Measurements from ENCODE around the gene RND1.

DNA sequence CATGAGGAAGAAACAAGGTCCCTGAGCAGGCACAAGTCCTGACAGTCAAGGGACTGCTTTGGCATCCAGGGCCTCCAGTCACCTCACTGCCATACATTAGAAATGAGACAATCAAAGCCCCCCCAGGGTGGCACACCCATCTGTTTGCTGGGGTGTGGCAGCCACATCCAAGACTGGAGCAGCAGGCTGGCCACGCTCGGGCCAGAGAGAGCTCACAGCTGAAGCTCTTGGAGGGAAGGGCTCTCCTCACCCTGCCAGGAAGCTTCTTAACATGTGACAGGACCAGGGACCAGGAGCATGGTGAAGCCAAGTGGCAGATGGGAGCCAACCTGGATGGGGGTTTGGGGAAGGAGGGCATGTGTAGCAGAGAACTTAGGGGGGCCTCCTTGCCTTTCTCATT is 37.4 kb downstream of the RND1 start:
- TF ChIP-seq POLR2A (IDR thresholded peaks at IDR 0.05; ENCODE audit: control extremely low read depth in 1 of 2, low read depth in 2 of 2, low read length in 2 of 2) = no peak
- no peak for TF ChIP-seq TEAD4 (IDR thresholded peaks at IDR 0.05; ENCODE audit: low read depth, low read length)
- TF ChIP-seq, protein P1, sequence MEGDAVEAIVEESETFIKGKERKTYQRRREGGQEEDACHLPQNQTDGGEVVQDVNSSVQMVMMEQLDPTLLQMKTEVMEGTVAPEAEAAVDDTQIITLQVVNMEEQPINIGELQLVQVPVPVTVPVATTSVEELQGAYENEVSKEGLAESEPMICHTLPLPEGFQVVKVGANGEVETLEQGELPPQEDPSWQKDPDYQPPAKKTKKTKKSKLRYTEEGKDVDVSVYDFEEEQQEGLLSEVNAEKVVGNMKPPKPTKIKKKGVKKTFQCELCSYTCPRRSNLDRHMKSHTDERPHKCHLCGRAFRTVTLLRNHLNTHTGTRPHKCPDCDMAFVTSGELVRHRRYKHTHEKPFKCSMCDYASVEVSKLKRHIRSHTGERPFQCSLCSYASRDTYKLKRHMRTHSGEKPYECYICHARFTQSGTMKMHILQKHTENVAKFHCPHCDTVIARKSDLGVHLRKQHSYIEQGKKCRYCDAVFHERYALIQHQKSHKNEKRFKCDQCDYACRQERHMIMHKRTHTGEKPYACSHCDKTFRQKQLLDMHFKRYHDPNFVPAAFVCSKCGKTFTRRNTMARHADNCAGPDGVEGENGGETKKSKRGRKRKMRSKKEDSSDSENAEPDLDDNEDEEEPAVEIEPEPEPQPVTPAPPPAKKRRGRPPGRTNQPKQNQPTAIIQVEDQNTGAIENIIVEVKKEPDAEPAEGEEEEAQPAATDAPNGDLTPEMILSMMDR (IDR thresholded peaks at IDR 0.05; ENCODE audit: control extremely low read depth in 1 of 3, insufficient read depth in 1 of 3, low read depth in 1 of 3, low read length in 3 of 3) = no peak
- TF ChIP-seq KDM4A (IDR thresholded peaks at IDR 0.05; ENCODE audit: low read depth, low read length, severe bottlenecking) = no peak
- no peak for TF ChIP-seq BACH1 (IDR thresholded peaks at IDR 0.05; ENCODE audit: low read length)
- TF ChIP-seq RAD21 (IDR thresholded peaks at IDR 0.05 in 1 of 2, conservative IDR thresholded peaks at IDR 0.05 in 1 of 2; ENCODE audit: low read depth in 2 of 2, low read length in 2 of 2) = no peak
- TF ChIP-seq PHF8 (conservative IDR thresholded peaks at IDR 0.05; ENCODE audit: low read depth, low read length) = no peak
- no peak for TF ChIP-seq TAF7 (optimal IDR thresholded peaks at IDR 0.05; ENCODE audit: borderline replicate concordance, low read depth, low read length)
- TF ChIP-seq HDAC6 (IDR thresholded peaks at IDR 0.05; ENCODE audit: low read depth, low read length) = no peak
- TF ChIP-seq EGR1 (IDR thresholded peaks at IDR 0.05; ENCODE audit: borderline replicate concordance, low read depth, low read length) = no peak
- TF ChIP-seq, protein P2, sequence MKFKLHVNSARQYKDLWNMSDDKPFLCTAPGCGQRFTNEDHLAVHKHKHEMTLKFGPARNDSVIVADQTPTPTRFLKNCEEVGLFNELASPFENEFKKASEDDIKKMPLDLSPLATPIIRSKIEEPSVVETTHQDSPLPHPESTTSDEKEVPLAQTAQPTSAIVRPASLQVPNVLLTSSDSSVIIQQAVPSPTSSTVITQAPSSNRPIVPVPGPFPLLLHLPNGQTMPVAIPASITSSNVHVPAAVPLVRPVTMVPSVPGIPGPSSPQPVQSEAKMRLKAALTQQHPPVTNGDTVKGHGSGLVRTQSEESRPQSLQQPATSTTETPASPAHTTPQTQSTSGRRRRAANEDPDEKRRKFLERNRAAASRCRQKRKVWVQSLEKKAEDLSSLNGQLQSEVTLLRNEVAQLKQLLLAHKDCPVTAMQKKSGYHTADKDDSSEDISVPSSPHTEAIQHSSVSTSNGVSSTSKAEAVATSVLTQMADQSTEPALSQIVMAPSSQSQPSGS (IDR thresholded peaks at IDR 0.05; ENCODE audit: low read length) = no peak
